HFF-Myc (cell line): ENCODE data around the gene LIN7B.
A peak's percentile ranks its signal among the peaks of the same experiment; 100 is the strongest.
"Not testable (repeated sequence)": the region's sequence is repeated elsewhere in the genome, so short reads cannot be mapped to it uniquely, and the experiment has no call there.

Experiments used
- DNase-seq: peaks from one replicate; pipeline ENCODE4 v3.0.0-alpha.2; 2011; ENCODE audit warnings: low read depth; ENCODE audit errors: extremely low read depth
- H3K4me3 ChIP-seq: replicated peaks from 2 replicates; pipeline ENCODE4 v1.5.1; 2011; ENCODE audit warnings: low read depth, mild to moderate bottlenecking, control low read depth, low read length
- CTCF ChIP-seq: IDR thresholded peaks from 2 replicates; pipeline ENCODE4 v1.5.1; 2012; ENCODE audit warnings: mild to moderate bottlenecking, low read depth, low read length, control low read depth; ENCODE audit errors: missing control alignments

The LIN7B gene

GRCh38 chr19:49120325-49120683, 6.1 kb downstream of the LIN7B start:
- DNase-seq: no peak
- no peak for TF ChIP-seq CTCF
- no peak overlapping the region for H3K4me3 ChIP-seq

DNA sequence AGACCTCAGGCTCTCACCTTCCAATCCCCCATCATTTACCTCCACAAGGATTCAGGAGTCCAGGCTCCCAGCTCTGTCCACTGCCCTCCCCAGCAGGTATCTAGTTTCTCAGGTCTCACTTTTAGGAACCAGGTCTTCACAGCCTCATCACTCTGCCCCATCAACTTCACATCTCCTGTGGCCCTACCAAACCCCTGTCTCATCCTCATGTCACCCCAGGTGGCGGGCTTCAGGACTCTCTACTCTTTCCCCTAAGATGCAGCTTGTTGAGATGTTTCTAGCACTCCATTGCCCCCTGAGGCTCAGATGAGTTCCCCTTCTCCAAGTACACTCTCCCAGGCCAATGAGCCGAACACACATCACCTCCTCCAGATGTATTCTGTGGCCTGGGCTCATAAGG, 6.7 kb downstream of the LIN7B start:
- no peak for TF ChIP-seq CTCF
- no peak for DNase-seq
- no peak overlapping the region for H3K4me3 ChIP-seq

GRCh38 chr19:49121841-49122240, 7.7 kb downstream of the LIN7B start:
- not testable (repeated sequence) for DNase-seq, H3K4me3 ChIP-seq

DNA sequence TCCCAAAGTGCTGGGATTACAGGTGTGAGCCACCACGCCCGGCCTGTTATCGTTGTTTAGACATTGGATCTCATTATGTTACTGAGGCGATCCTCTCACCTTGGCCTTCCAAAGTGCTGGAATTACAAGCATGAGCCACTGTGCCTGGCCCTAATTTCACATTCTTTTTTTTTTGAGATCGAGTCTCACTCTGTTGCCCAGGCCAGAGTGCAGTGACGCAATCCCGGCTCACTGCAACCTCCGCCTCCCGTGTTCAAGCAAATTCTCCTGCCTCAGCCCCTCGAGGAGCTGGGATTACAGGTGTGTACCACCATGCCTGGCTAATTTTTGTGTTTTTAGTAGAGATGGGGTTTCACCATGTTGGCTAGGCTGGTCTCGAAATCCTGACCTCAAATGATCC, 9.1 kb downstream of the LIN7B start:
- DNase-seq, H3K4me3 ChIP-seq: not testable (repeated sequence)

GRCh38 chr19:49125025-49125731, 11.0 kb downstream of the LIN7B start:
- no peak for TF ChIP-seq CTCF
- no peak overlapping the region for H3K4me3 ChIP-seq
- no peak for DNase-seq

DNA sequence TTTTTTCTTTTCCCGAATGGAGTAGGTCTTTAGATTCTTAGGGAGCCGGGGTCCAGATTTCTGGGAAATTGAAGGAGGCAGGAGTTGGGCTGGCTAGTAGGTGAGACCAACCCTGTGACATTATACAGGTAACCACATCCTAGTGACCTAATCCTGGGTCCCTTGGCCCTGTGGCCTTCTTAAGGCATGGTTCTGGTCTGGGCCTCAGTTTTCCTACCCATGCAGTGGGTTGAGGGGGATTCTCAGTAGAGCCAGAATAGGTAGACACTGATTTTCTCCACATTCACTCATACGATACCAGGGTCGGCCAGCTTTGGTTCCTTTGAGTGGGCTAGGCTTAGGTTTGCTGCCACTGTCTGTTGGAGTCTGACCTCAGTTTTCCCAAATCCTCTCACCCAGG, 12.4 kb downstream of the LIN7B start:
- DNase-seq: no peak
- TF ChIP-seq CTCF: no peak
- H3K4me3 ChIP-seq: no peak overlapping the region

DNA sequence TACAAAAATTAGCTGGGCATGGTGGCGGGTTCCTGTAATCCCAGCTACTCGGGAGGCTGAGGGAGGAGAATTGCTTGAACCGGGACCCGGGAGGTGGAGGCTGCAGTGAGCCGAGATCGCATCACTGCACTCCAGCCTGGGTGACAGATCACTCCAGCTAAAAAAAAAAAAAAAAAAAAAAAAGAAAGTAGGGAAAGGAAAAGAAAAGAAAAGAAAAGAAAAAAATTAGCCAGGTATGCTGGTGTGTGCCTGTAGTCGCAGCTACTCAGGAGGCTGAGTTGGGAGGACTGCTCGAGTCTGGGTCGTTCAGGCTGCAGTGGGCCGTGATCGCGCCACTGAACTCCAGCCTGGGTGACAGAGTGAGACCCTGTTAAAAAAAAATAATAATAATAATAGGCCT, 13.1 kb downstream of the LIN7B start:
- not testable (repeated sequence) for DNase-seq, H3K4me3 ChIP-seq

DNA sequence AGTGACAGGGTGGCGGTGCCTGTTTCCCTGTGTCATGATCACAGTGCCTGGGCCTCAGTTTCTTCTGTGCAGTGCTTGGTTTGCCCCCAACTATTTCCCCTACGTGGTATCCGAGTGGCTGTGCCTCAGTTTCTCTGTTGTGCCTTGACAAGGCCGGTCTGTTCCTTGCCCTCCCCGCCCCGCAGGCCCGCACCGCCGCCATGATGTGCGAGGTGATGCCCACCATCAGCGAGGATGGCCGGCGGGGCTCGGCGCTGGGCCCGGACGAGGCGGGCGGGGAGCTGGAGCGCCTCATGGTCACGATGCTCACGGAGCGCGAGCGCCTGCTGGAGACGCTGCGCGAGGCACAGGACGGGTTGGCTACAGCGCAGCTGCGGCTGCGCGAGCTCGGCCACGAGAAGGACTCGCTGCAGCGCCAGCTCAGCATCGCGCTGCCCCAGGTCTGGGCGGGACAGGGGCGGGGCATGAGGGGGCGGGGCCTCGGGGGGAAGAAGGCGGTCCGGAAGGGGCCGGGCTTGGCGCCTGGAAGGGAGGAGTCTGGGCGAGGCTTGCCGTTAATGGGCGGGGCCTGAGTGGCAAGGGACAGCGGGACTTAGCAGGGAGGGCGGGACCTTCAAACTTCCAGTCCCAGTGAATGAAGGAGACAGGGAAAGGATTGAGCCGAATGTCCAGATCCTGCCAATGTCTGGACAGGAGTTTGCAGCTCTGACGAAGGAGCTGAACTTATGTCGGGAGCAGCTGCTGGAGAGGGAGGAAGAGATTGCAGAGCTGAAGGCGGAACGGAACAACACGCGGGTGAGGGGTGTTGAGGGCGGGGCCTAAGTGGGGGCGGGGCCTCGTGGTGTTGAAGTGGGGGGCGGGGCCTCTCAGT, 13.7 kb downstream of the LIN7B start:
- no peak for TF ChIP-seq CTCF
- DNase-seq: peak; percentile 83
- peak overlapping the region; percentile 21 for H3K4me3 ChIP-seq
